Osteoblast (primary cell): ENCODE results near the gene MICAL3. TPM values are rescaled to one million over a fixed set of nuclear protein-coding genes. Genes with fewer than 3 reads are reported as not detected.

ENCODE experiments used
- DNase-seq: peaks from one replicate; pipeline ENCODE4 v3.0.0; 2011; ENCODE audit warnings: low spot score, mixed read lengths; ENCODE audit not compliant: insufficient read length; ENCODE audit errors: missing footprints
- H2AFZ ChIP-seq: 2 replicates; pipeline ENCODE4 v1.6.0; 2011; ENCODE audit warnings: mild to moderate bottlenecking, low read length
- H3K27ac ChIP-seq: 2 replicates; pipeline ENCODE4 v1.5.1; 2011; ENCODE audit warnings: mild to moderate bottlenecking, low read depth, low read length, moderate library complexity
- H3K27me3 ChIP-seq: 2 replicates; pipeline ENCODE4 v1.6.0; 2012; ENCODE audit warnings: mild to moderate bottlenecking, control low read depth, inconsistent platforms, low read length, moderate library complexity; ENCODE audit not compliant: insufficient read depth
- H3K36me3 ChIP-seq: 2 replicates; pipeline ENCODE4 v1.5.1; 2011; ENCODE audit warnings: mild to moderate bottlenecking, low read length, control low read depth, moderate library complexity; ENCODE audit not compliant: insufficient read depth
- H3K4me1 ChIP-seq: 2 replicates; pipeline ENCODE4 v1.5.1; 2011; ENCODE audit warnings: mild to moderate bottlenecking, low read length, control low read depth, moderate library complexity; ENCODE audit not compliant: insufficient read depth
- H3K4me2 ChIP-seq: 2 replicates; pipeline ENCODE4 v1.6.0; 2011; ENCODE audit warnings: mild to moderate bottlenecking, low read length; ENCODE audit not compliant: insufficient read depth
- H3K4me3 ChIP-seq: fragments of 200-600 bp; sonication (generic); 3 replicates; pipeline ENCODE4 v1.5.1; 2012; ENCODE audit warnings: mild to moderate bottlenecking, low read length, inconsistent platforms; ENCODE audit not compliant: insufficient read depth
- H3K79me2 ChIP-seq: 2 replicates; pipeline ENCODE4 v1.6.0; 2012; ENCODE audit warnings: mild to moderate bottlenecking, low read length, control low read depth, inconsistent platforms; ENCODE audit not compliant: insufficient read depth
- H3K9me3 ChIP-seq: 2 replicates; pipeline ENCODE4 v1.5.1; 2011; ENCODE audit warnings: low read depth, low read length, control low read depth
- H4K20me1 ChIP-seq: 2 replicates; pipeline ENCODE4 v1.6.0; 2012; ENCODE audit warnings: mild to moderate bottlenecking, low read length, control low read depth; ENCODE audit not compliant: insufficient read depth
- CTCF ChIP-seq: IDR thresholded peaks from 2 replicates; pipeline ENCODE4 v1.5.1; 2011; ENCODE audit warnings: mild to moderate bottlenecking, low read depth, low read length, moderate library complexity; ENCODE audit errors: extremely low read depth
- total RNA-seq: library from RNA; depleted of rRNA; stranded (reverse); fragments of >200 nt; gene quantifications from 2 replicates; pipeline ENCODE4 v1.2.3, GENCODE V29; 2012

MICAL3 gene
- total RNA-seq, 1 donor, result 35.1 TPM

GRCh38 chr22:17955590-17956379 lies 68.6 kb downstream of the MICAL3 start:
- no peak for DNase-seq
- no peaks in the 10 kb centered on the region for H3K27me3 ChIP-seq
- H3K27ac ChIP-seq, result no peak overlapping the region
- no peaks in the 10 kb centered on the region for H3K9me3 ChIP-seq
- H3K4me2 ChIP-seq, result no peak overlapping the region
- H2AFZ ChIP-seq, result no peak overlapping the region
- peaks cover 17% of the 10 kb centered on the region for H3K4me1 ChIP-seq
- H3K79me2 ChIP-seq, result peaks cover 85% of the 10 kb centered on the region
- H3K4me3 ChIP-seq, result no peak overlapping the region
- TF ChIP-seq CTCF, result no peak
- peaks cover 45% of the 10 kb centered on the region for H4K20me1 ChIP-seq
- peaks cover 5% of the 10 kb centered on the region for H3K36me3 ChIP-seq

GRCh38 chr22:17954860-17955587 lies 69.3 kb downstream of the MICAL3 start:
- Histone ChIP-seq H3K27ac (no peak overlapping the region), H3K4me3 (no peak overlapping the region), H3K36me3 (peaks cover 3% of the 10 kb centered on the region), H3K4me2 (no peak overlapping the region), H3K4me1 (peaks cover 23% of the 10 kb centered on the region), H3K79me2 (peaks cover 82% of the 10 kb centered on the region), H4K20me1 (peaks cover 44% of the 10 kb centered on the region), H2AFZ (no peak overlapping the region), H3K27me3 (no peaks in the 10 kb centered on the region), H3K9me3 (no peaks in the 10 kb centered on the region)
- TF ChIP-seq CTCF, result no peak
- DNase-seq, result no peak

- DNase-seq, result peak; percentile 14
- no peaks in the 10 kb centered on the region for H3K36me3 ChIP-seq
- no peak for TF ChIP-seq CTCF
- H3K79me2 ChIP-seq, result peaks cover 82% of the 10 kb centered on the region
- no peaks in the 10 kb centered on the region for H3K9me3 ChIP-seq
- H3K4me2 ChIP-seq, result no peak overlapping the region
- peaks cover 30% of the 10 kb centered on the region for H3K4me1 ChIP-seq
- H2AFZ ChIP-seq, result no peak overlapping the region
- H4K20me1 ChIP-seq, result peaks cover 45% of the 10 kb centered on the region
- H3K27me3 ChIP-seq, result no peaks in the 10 kb centered on the region
- no peak overlapping the region for H3K4me3 ChIP-seq
- no peak overlapping the region for H3K27ac ChIP-seq
These were observed 70.0 kb downstream of the MICAL3 start for GRCh38 chr22:17954200-17954859.

GRCh38 chr22:17953147-17953546 lies 71.2 kb downstream of the MICAL3 start:
- Histone ChIP-seq H3K9me3 (no peaks in the 10 kb centered on the region), H3K4me3 (no peak overlapping the region), H3K4me2 (no peak overlapping the region), H3K27ac (no peak overlapping the region), H4K20me1 (peaks cover 48% of the 10 kb centered on the region), H3K36me3 (no peaks in the 10 kb centered on the region), H2AFZ (no peak overlapping the region), H3K27me3 (no peaks in the 10 kb centered on the region), H3K79me2 (peaks cover 89% of the 10 kb centered on the region), H3K4me1 (peaks cover 30% of the 10 kb centered on the region)
- DNase-seq, result peak; percentile 44
- no peak for TF ChIP-seq CTCF
